ENCODE measurements around the gene JPT2. TPM values are rescaled to one million over a fixed set of nuclear protein-coding genes. Genes with fewer than 3 reads are reported as not detected.
"Not testable (repeated sequence)": the region's sequence is repeated elsewhere in the genome, so short reads cannot be mapped to it uniquely, and the experiment has no call there.

Gene JPT2
- total RNA-seq, 1 donor from 2014 or later = 108 TPM

- no peak for DNase-seq (ENCODE audit: low spot score)
Observed at GRCh38 chr16:1732071-1732470, 54.0 kb downstream of the JPT2 start.

DNA sequence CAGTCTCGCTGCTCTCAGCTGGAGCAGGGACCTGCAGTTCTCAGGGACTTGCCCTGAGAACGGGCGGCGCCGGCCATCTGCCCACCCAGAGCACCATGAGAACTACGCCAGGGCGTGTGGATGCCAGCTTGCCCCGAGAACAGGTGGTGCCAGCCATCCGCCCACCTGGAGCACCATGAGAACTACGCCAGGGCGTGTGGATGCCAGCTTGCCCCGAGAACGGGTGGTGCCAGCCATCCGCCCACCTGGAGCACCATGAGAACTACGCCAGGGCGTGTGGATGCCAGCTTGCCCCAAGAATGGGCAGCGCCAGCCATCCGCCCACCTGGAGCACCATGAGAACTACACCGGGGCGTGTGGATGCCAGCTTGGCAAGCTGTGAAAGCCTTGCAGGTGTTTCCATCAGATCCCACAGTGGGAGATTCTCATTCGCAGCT, 54.5 kb downstream of the JPT2 start:
- not testable (repeated sequence) for DNase-seq (ENCODE audit: low spot score)

DNA sequence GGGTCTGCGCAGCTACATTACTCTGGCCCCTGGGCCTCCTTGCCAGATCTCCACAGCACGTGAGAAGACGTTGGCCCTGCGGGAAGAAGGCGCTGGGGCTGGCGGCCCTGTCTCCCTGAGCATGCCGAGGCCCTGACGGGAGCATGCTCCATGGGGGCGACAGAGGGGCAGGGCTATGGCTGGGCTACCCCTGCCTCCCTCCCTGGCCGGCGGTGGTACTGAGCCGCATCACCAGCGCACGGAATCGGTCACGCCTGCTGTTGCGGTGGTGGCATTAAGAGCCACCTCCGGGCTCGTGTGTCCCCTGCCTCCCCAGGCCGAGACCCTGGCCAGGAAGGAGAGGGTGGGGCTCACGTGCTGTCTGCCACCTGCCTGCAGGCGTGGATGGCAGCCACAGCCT, 56.0 kb downstream of the JPT2 start:
- DNase-seq (ENCODE audit: low spot score) = no peak

GRCh38 chr16:1734816-1735215, 56.7 kb downstream of the JPT2 start:
- DNase-seq (ENCODE audit: low spot score) = no peak

DNA sequence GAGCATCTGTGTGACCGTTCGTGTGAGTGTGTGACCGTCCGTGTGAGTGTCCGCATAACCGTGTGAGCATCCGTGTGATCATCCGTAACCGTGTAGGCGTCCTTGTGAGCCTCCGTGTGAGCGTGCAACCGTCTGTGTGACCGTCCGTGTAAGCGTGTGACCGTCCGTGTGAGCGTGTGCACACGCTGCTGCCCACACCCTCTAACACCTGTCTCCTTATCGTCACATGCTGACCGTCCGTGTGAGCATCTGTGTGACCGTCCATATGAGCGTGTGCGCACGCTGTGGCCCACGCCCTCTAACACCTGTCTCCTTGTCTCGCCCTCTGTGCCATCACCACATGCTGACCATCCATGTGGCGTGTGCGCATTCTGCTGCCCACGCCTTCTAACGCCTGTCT, 62.2 kb downstream of the JPT2 start:
- DNase-seq (ENCODE audit: low spot score) = no peak

DNA sequence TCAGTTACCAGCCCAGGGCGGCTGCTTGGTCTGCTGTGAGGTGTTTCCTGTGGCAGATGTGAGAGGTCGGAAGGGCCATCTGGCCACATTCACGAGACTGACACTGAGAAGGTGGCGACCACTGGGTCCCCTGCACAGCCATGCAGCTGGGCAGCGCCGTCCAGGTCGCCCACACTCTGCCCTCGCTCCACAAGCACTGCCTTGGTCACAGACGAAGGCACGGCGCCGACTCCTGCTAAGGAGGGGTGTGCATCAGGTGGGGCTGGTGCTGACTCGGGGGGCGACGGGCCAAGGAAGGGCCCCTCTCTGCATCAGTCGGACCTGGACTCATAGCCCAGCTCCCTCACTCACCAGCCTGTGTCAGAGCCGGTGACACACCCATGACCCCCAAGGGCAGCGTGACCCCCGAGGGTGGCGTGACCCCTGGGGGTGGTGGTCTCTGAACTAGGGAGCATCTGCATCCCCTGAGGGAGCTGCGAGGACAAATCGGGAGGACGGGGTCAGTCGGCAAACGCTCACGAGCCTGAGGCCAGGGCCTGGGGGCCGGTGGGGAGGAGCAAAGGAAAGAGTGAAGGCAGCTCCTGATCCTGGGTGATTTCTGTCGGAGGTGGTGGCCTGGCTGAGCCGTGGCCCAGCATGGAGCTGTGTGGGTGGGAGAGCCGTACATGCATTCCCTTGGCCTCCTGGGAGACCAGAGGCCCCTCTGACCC, 62.9 kb downstream of the JPT2 start:
- no peak for DNase-seq (ENCODE audit: low spot score)

DNA sequence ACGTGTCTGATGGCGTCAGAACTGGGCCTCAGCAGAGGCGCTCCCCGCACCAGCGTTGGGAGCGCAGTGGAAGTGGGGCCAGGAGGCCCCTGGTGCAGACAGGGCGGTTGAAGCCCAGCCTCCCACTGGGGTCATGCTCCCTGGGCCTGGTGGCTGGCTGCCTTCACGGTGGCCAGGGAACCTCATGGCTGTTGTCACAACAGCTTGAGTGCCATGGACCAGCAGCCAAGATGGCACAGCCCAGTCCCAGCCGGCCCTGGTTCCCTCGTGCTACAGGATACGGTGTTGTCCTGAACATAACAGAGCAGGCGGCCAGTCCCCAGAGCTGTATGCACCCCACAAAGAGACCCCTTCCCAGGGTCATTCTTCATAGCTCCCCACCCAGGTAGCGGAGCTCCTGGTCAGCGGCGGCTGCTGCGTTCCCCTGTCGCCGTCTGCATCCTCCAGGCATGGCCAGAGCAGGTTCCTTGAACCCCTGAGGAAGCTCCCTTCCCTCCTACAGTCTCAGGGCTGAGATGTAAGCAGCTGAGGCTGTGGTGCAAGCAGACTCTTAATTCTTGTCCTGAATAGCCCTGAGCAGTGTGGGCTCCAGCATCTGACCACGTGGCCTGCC, 63.6 kb downstream of the JPT2 start:
- no peak for DNase-seq (ENCODE audit: low spot score)

DNA sequence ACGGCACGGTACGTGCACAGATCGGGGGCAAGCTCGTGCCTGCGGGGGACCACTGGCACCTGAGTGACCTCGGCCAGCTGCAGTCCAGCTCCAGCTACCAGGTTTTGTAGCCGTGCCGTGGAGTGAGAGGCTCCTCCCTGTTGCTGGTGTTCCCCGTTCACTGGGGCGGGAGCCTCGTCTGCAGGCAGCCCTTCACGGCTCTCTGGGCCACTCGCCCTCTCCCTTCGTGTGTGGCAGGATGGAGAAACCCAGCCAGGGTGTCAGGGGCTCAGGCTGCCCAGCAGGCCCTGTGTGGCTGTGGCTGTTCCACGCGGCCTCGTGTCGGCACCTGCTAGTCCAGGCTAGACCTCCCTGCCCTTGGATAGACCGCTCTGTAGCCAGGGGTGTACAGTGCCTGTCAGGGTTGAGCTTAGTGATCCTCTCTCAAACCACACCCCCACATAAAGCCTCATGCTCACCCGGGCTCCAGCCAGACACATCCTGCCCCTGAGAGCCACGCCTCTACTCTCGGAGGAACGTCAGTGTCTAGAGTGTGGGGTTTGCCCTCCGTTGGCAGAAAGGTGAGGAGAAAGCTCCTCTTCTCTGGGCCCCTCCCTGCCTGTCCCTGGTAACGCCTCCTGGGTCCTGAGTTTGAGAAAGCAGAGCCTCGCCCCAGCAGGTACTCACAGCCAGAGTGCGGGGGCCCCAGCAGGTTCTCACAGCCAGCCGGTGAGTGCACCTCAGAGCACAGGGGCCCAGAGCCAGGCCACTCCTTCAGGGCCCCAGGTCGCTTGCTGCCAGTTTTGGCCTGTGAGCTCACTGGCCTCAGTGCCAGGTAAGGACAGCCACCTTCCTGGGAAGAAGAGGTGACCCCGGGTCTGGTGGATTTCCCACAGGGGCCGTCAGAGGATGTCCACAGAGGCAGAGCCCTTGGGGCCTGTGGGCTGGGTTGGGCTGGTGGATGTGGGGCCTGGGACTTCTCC, 65.6 kb downstream of the JPT2 start:
- DNase-seq (ENCODE audit: low spot score) = no peak

GRCh38 chr16:1744338-1744840, 66.3 kb downstream of the JPT2 start:
- DNase-seq (ENCODE audit: low spot score) = no peak

- DNase-seq (ENCODE audit: low spot score) = no peak
Observed at GRCh38 chr16:1745181-1745899, 67.3 kb downstream of the JPT2 start.

DNA sequence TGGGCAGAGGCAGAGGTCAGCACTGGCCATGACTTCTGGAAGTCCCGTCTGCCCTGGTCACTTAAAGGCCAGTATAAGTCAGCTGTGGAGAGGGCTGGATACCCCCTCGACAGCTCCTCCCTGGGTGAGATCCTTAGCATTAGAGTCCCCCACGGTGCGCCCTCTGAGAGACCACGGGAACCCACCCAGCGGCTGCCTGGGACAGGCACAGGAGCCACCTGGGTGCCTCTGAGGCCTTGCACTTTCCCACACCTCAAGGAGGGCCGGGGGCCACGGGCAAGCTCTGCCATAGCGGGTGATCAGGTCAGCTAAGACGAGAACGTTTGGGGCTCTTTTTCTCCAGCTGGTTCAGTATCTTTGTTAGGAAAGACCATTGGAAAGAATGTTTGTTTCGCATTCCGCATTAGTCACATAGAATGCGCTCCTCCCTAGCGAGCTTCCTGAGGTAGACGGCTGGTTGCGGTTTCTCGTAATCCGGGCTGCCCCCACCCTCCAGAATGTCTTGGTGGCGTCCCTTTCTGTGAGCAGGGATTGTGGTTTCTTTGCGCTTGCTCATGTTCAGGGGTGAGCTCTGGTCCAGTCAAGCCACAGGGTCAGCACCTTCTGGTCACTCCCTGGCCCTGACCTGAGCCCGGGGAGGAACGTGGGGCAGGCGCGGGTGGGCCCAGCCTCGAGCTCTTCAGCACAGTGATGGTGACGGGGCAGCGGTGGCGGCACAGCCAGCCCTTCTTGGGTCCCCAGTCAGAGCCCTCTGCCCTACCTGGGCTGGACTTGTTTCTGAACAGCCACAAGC, 68.0 kb downstream of the JPT2 start:
- no peak for DNase-seq (ENCODE audit: low spot score)

GRCh38 chr16:1746693-1747195, 68.7 kb downstream of the JPT2 start:
- DNase-seq (ENCODE audit: low spot score) = no peak

- no peak for DNase-seq (ENCODE audit: low spot score)
Observed at GRCh38 chr16:1747934-1748333, 69.9 kb downstream of the JPT2 start.

DNA sequence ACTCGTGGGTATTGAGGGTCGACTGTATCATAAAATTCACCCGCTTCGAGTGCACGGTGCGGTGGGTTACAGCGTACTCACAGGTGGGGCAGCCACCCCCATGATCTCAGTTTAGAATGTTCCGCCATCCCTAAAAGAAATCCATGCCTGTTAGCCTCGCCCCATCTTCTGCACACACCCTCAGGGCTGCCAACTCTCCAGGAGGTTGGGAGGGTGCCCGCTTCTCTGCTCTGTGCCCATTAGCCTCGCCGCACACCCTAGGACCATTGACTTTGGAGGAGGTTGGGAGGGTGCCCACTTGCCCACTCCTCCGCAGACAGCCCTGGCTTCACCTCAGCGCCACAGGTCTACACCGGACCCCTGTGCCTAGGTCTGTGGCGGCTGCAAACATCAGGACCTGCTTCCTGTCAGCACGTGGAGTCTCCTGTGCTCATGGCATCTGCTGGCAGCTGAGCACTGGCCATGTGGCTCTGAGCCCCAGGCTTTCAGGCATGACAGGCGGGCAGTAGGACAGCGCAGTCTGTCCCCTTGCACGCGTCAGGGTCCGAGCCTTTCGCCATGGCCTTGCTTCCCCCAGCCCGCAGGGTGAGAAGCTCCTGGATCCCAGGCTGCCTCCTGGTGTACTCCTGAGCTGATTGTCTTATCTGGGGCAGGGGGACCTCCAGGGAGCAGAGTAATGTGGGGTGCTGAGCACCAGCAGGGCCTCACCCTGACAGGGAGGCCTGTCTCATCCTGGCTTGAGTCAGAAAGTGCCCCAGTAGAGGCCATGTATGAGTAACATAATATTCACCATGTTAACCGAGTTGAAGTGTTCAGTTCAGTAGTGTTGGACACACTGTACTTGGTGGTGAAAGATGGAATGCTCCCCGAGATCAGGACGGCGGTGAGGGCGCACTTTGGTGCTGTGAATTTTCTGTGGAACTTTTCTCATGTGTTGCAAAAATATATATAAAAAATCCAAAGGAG, 71.4 kb downstream of the JPT2 start:
- no peak for DNase-seq (ENCODE audit: low spot score)

Other genes starting within 250 kb of the JPT2 start
- not detected for gene PERCC1, start 247.2 kb upstream of the JPT2 start, total RNA-seq
- 2.0 TPM for gene CCDC154, start 233.7 kb upstream of the JPT2 start, total RNA-seq
- gene CLCN7, start 203.3 kb upstream of the JPT2 start, total RNA-seq = 77.5 TPM
- gene PTX4, start 189.3 kb upstream of the JPT2 start, total RNA-seq = 0.34 TPM
- gene TELO2, start 184.9 kb upstream of the JPT2 start, total RNA-seq = 58.7 TPM
- gene TMEM204, start 144.6 kb upstream of the JPT2 start, total RNA-seq = 32.8 TPM
- gene IFT140, start 66.2 kb upstream of the JPT2 start, total RNA-seq = 35.1 TPM
- gene CRAMP1, start 65.9 kb upstream of the JPT2 start, total RNA-seq = 31.4 TPM
- gene MAPK8IP3, start 27.9 kb downstream of the JPT2 start, total RNA-seq = 112 TPM
- gene NME3, start 93.3 kb downstream of the JPT2 start, total RNA-seq = 79.7 TPM
- 49.7 TPM for gene EME2, start 94.5 kb downstream of the JPT2 start, total RNA-seq
- gene MRPS34, start 94.9 kb downstream of the JPT2 start, total RNA-seq = 78.6 TPM
- gene SPSB3, start 104.3 kb downstream of the JPT2 start, total RNA-seq = 39.2 TPM
- 48.9 TPM for gene NUBP2, start 104.7 kb downstream of the JPT2 start, total RNA-seq
- gene IGFALS, start 115.4 kb downstream of the JPT2 start, total RNA-seq = not detected
- gene HAGH, start 148.5 kb downstream of the JPT2 start, total RNA-seq = 37.5 TPM
- 29.3 TPM for gene FAHD1, start 148.9 kb downstream of the JPT2 start, total RNA-seq
- gene MEIOB, start 193.9 kb downstream of the JPT2 start, total RNA-seq = not detected
- 12.9 TPM for gene HS3ST6, start 240.1 kb downstream of the JPT2 start, total RNA-seq

Data from ureter (tissue), 1 donor.